ENCODE data around the gene FTSJ1. TPM values are rescaled to one million over a fixed set of nuclear protein-coding genes. Genes with fewer than 3 reads are reported as not detected.

FTSJ1 gene
- total RNA-seq, 4 donors from 2014 or later, result 46.1 to 81.3 (median 51.0) TPM

DNA sequence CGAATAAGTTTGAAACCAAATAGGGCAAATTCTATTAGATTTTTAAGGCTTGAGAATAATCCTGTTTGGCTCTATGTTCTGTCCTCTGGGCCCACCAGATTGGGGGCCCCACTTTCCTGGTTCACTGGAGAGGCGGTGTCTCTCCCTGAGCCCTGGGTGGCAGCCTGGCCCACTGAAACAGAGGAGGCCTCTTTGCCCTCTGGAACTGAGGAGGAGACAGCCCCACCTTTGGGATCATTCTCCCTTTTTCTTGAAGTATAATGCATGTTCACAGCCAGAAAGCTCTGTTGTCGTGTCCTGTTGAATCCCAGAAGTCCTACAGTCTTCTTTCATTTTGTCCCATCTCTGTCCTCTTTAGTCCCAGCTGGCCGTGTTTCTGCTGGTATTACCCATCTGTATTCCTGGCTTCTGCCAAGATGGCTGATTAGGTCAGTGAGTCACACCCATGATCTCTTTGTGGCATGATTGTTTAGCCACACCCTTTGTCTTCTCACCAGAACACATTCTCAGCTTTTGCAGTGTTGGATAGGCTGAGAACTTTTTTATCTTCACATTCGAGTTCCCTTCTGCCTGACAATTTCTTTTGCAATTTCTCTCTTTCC, 55.5 kb downstream of the FTSJ1 start:
- Histone ChIP-seq H3K9me3 (no peaks in the 10 kb centered on the region), H3K27me3 (no peaks in the 10 kb centered on the region), H3K27ac (peak overlapping the region in 3 of 4 donors; percentile 26 to 72 (median 34)), H3K4me1 (no peaks in the 10 kb centered on the region), H3K36me3 (peaks cover 0 to 23% (median 0%) of the 10 kb centered on the region in 3 donors), H3K4me3 (no peak overlapping the region)
- DNase-seq (ENCODE audit: low spot score in 2 of 2), result no peak
- WGBS, 2 donors, result 69% methylated on average over 4 to 5 of the region's 5 CpGs
- TF ChIP-seq POLR2A (IDR thresholded peaks at IDR 0.05) (no peak), CTCF (IDR thresholded peaks at IDR 0.05) (no peak), EP300 (IDR thresholded peaks at IDR 0.05) (no peak)

- Histone ChIP-seq H3K27ac (peak overlapping the region in 3 of 4 donors; percentile 40 to 72 (median 67)), H3K36me3 (peaks cover 0 to 17% (median 0%) of the 10 kb centered on the region in 3 donors), H3K27me3 (no peaks in the 10 kb centered on the region), H3K4me3 (no peak overlapping the region), H3K4me1 (no peaks in the 10 kb centered on the region), H3K9me3 (no peaks in the 10 kb centered on the region)
- no peak for DNase-seq (ENCODE audit: low spot score in 2 of 2)
- WGBS, 2 donors, result 70 to 91% methylated on average over 1 of the region's 1 CpG
- TF ChIP-seq EP300 (IDR thresholded peaks at IDR 0.05) (no peak), POLR2A (IDR thresholded peaks at IDR 0.05) (no peak), CTCF (IDR thresholded peaks at IDR 0.05) (no peak)
Observed at GRCh38 chrX:48532161-48532560, 56.2 kb downstream of the FTSJ1 start.

- Histone ChIP-seq H3K4me1 (no peaks in the 10 kb centered on the region), H3K9me3 (no peaks in the 10 kb centered on the region)
Observed at GRCh38 chrX:48533165-48533564, 57.2 kb downstream of the FTSJ1 start.

More at GRCh38 chrX:48533165-48533564, 57.2 kb downstream of the FTSJ1 start:
- H3K36me3 ChIP-seq, result peaks cover 0 to 7% (median 0%) of the 10 kb centered on the region in 3 donors
- TF ChIP-seq POLR2A (IDR thresholded peaks at IDR 0.05), result no peak
- no peak for TF ChIP-seq CTCF (IDR thresholded peaks at IDR 0.05)
- no peak for TF ChIP-seq EP300 (IDR thresholded peaks at IDR 0.05)
- H3K27ac ChIP-seq, result no peak overlapping the region
- H3K4me3 ChIP-seq, result no peak overlapping the region
- DNase-seq (ENCODE audit: low spot score in 2 of 2), result no peak
- no peaks in the 10 kb centered on the region for H3K27me3 ChIP-seq
- 89 to 90% methylated on average over 3 of the region's 3 CpGs for WGBS, 2 donors

Other genes starting within 250 kb of the FTSJ1 start
- gene SSX1, start 220.8 kb upstream of the FTSJ1 start, total RNA-seq, result not detected
- not detected for gene SSX3, start 119.5 kb upstream of the FTSJ1 start, total RNA-seq
- not detected for gene SSX4, start 92.7 kb upstream of the FTSJ1 start, total RNA-seq
- not detected for gene SSX4B, start 64.2 kb upstream of the FTSJ1 start, total RNA-seq
- 10 to 100 TPM in 1 of 4 donors, 1 to 10 TPM in 3; 2.4 to 21.9 (median 4.5) TPM for gene SLC38A5, start 5.9 kb upstream of the FTSJ1 start, total RNA-seq
- 10 to 100 TPM in 3 of 4 donors, 1 to 10 TPM in 1; 8.8 to 19.8 (median 16.1) TPM for gene PORCN, start 32.8 kb downstream of the FTSJ1 start, total RNA-seq
- 10 to 100 TPM; 21.1 to 29.2 (median 23.6) TPM for gene EBP, start 45.6 kb downstream of the FTSJ1 start, total RNA-seq
- gene TBC1D25, start 63.5 kb downstream of the FTSJ1 start, total RNA-seq, result 10 to 100 TPM in 3 of 4 donors, 1 to 10 TPM in 1; 9.9 to 15.9 (median 12.2) TPM
- gene RBM3, start 98.3 kb downstream of the FTSJ1 start, total RNA-seq, result 100 to 1,000 TPM; 170 to 235 (median 217) TPM
- 100 to 1,000 TPM; 108 to 224 (median 126) TPM for gene WDR13, start 121.3 kb downstream of the FTSJ1 start, total RNA-seq
- 10 to 100 TPM in 2 of 4 donors, 1 to 10 TPM in 2; 3.1 to 32.7 (median 9.8) TPM for gene WAS, start 207.6 kb downstream of the FTSJ1 start, total RNA-seq
- 10 to 100 TPM in 1 of 4 donors, 1 to 10 TPM in 3; 4.2 to 10.0 (median 5.2) TPM for gene SUV39H1, start 220.5 kb downstream of the FTSJ1 start, total RNA-seq